Endodermal cell (in vitro differentiated cells): Measurements from ENCODE around the gene CIAO2B. TPM values are rescaled to one million over a fixed set of nuclear protein-coding genes. Genes with fewer than 3 reads are reported as not detected.

ENCODE experiments used
- DNase-seq: peaks from one replicate; pipeline ENCODE4 v3.0.0-alpha.2; 2017
- H3K27ac ChIP-seq: 2 replicates; pipeline ENCODE4 v1.5.1; 2013; ENCODE audit warnings: mild to moderate bottlenecking, low read depth, low read length, moderate library complexity
- H3K27me3 ChIP-seq: 2 replicates; pipeline ENCODE4 v1.6.1; 2013; ENCODE audit warnings: mild to moderate bottlenecking, low read length, moderate library complexity; ENCODE audit not compliant: insufficient read depth, control insufficient read depth, poor library complexity, severe bottlenecking
- H3K36me3 ChIP-seq: 2 replicates; pipeline ENCODE4 v1.7.0; 2013; ENCODE audit warnings: mild to moderate bottlenecking, low read length, moderate library complexity; ENCODE audit not compliant: control insufficient read depth, insufficient read depth
- H3K4me1 ChIP-seq: one replicate; pipeline ENCODE4 v1.7.0; 2013; ENCODE audit warnings: low read length; ENCODE audit not compliant: control insufficient read depth, insufficient read depth
- H3K4me3 ChIP-seq: 2 replicates; pipeline ENCODE4 v1.5.1; 2013; ENCODE audit warnings: mild to moderate bottlenecking, low read length, moderate library complexity
- H3K9ac ChIP-seq: 2 replicates; pipeline ENCODE4 v1.6.1; 2013; ENCODE audit warnings: mild to moderate bottlenecking, low read length, moderate library complexity; ENCODE audit not compliant: poor library complexity, severe bottlenecking; ENCODE audit errors: extremely low read depth
- H3K9me3 ChIP-seq: 2 replicates; pipeline ENCODE4 v1.6.1; 2013; ENCODE audit warnings: mild to moderate bottlenecking, low read length, moderate library complexity; ENCODE audit not compliant: control insufficient read depth
- H3K27ac Mint-ChIP-seq: 2 replicates; pipeline ENCODE4 v1.8.0; 2020; ENCODE audit warnings: mixed read lengths
- H3K27me3 Mint-ChIP-seq: 2 replicates; pipeline ENCODE4 v1.8.0; 2021; ENCODE audit warnings: mild to moderate bottlenecking, mixed read lengths; ENCODE audit not compliant: insufficient read depth
- H3K36me3 Mint-ChIP-seq: 2 replicates; pipeline ENCODE4 v1.8.0; 2020; ENCODE audit warnings: low read depth, mixed read lengths
- H3K4me1 Mint-ChIP-seq: 2 replicates; pipeline ENCODE4 v1.8.0; 2020; ENCODE audit warnings: mixed read lengths
- H3K4me3 Mint-ChIP-seq: 2 replicates; pipeline ENCODE4 v1.8.0; 2020; ENCODE audit warnings: mild to moderate bottlenecking, moderate library complexity, mixed read lengths
- H3K9me3 Mint-ChIP-seq: 2 replicates; pipeline ENCODE4 v1.8.0; 2020; ENCODE audit warnings: mild to moderate bottlenecking, mixed read lengths
- CTCF ChIP-seq: fragments of 200-600 bp; sonication (generic); conservative IDR thresholded peaks from 2 replicates; pipeline ENCODE4 v1.5.0; 2021; ENCODE audit warnings: antibody characterized with exemption, mild to moderate bottlenecking
- WGBS, 2 experiments: methylation state at CpG; one replicate each; pipeline versions ENCODE4 v1.1.5 to v1.1.7; 2013; ENCODE audit warnings: missing lambda C conversion rate in 2 of 2, mixed read lengths in 1 of 2; ENCODE audit not compliant: insufficient coverage in 1 of 2, insufficient read length in 1 of 2; 5-methylcytosine and 5-hydroxymethylcytosine counted together
- total RNA-seq, 2 donors: library from RNA; stranded (reverse); fragmentation: NEBNext Ultra II Directional in 1 of 2; extraction: Animal tissue kit (Norgen Biotek cat#: 25700) in 1 of 2; gene quantifications; 2 replicates in 1 of 2; 3 replicates in 1 of 2; pipeline ENCODE4 v1.2.1, GENCODE V29; 2021

The CIAO2B gene
- total RNA-seq, 2 donors from 2014 or later = 70.2 to 87.7 TPM

GRCh38 chr16:66895689-66895979 lies 38.6 kb downstream of the CIAO2B start:
- Mint-ChIP-seq H3K4me1 (peaks cover 15% of the 10 kb centered on the region), H3K36me3 (no peaks in the 10 kb centered on the region), H3K27ac (peak overlapping the region; percentile 10), H3K9me3 (no peaks in the 10 kb centered on the region), H3K27me3 (peaks cover 4% of the 10 kb centered on the region), H3K4me3 (no peak overlapping the region)
- peaks cover 10% of the 10 kb centered on the region for H3K4me1 ChIP-seq
- peaks cover 5% of the 10 kb centered on the region for H3K36me3 ChIP-seq
- DNase-seq = no peak
- H3K9ac ChIP-seq = no peak overlapping the region
- TF ChIP-seq CTCF = no peak
- 94 to 100% methylated on average over 4 to 5 of the region's 5 CpGs for WGBS, 2 experiments
- no peaks in the 10 kb centered on the region for H3K27me3 ChIP-seq
- H3K9me3 ChIP-seq = no peaks in the 10 kb centered on the region
- H3K4me3 ChIP-seq = no peak overlapping the region
- H3K27ac ChIP-seq = no peak overlapping the region

GRCh38 chr16:66894948-66895688 lies 39.1 kb downstream of the CIAO2B start:
- Mint-ChIP-seq H3K27me3 (peaks cover under 1% of the 10 kb centered on the region), H3K27ac (no peak overlapping the region), H3K36me3 (no peaks in the 10 kb centered on the region), H3K4me1 (peaks cover 11% of the 10 kb centered on the region), H3K9me3 (no peaks in the 10 kb centered on the region), H3K4me3 (no peak overlapping the region)
- Histone ChIP-seq H3K27me3 (no peaks in the 10 kb centered on the region), H3K9me3 (no peaks in the 10 kb centered on the region), H3K9ac (no peak overlapping the region), H3K4me3 (no peak overlapping the region), H3K4me1 (peaks cover 6% of the 10 kb centered on the region), H3K36me3 (peaks cover 5% of the 10 kb centered on the region), H3K27ac (no peak overlapping the region)
- 71 to 86% methylated on average over 5 to 11 of the region's 11 CpGs for WGBS, 2 experiments
- peak; percentile 92 for TF ChIP-seq CTCF
- DNase-seq = peak; percentile 89

- Mint-ChIP-seq H3K9me3 (no peaks in the 10 kb centered on the region), H3K27me3 (no peaks in the 10 kb centered on the region), H3K36me3 (no peaks in the 10 kb centered on the region), H3K27ac (no peak overlapping the region), H3K4me3 (no peak overlapping the region), H3K4me1 (peaks cover 4% of the 10 kb centered on the region)
- WGBS, 2 experiments = 90 to 100% methylated on average over 1 to 2 of the region's 2 CpGs
- H3K9me3 ChIP-seq = no peaks in the 10 kb centered on the region
- no peak for TF ChIP-seq CTCF
- H3K27ac ChIP-seq = no peak overlapping the region
- H3K27me3 ChIP-seq = no peaks in the 10 kb centered on the region
- DNase-seq = no peak
- H3K36me3 ChIP-seq = peaks cover 5% of the 10 kb centered on the region
- H3K4me3 ChIP-seq = no peak overlapping the region
- no peaks in the 10 kb centered on the region for H3K4me1 ChIP-seq
- H3K9ac ChIP-seq = no peak overlapping the region
Observed at GRCh38 chr16:66894055-66894454, 40.1 kb downstream of the CIAO2B start.
